ENCODE measurements around the gene TPM3.

The TPM3 gene

DNA sequence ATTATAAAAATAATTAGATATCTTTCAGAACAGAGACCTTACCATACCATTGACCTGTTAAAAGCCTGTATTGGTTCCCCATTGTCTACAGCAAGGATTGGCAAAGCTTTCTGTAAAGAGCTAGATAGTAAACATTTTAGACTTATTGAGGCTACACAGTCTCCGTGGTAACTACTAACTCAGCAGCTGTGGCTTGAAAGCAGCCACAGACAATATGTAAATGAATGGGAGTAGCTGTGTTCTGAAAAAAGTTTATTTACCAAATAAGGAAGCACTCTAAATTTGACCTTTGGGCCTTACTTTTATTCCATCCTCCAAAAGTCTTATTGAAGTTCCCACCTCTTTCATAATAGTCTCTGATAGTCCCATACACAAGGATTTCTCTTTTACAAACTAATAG is 76.7 kb downstream of the TPM3 start:
- DNase-seq (ENCODE audit: extremely low read depth in 1 of 2, low read depth in 1 of 2): no peak

All from stimulated activated CD8-positive, alpha-beta memory T cell treated with anti-CD3 and anti-CD28 coated beads, Interleukin-7, amount 100 ng/mL, for 48 hours (primary cell).